Naive B cell (primary cell): ENCODE results near the gene UBE2J2. TPM values are rescaled to one million over a fixed set of nuclear protein-coding genes. Genes with fewer than 3 reads are reported as not detected.

Experiments
- ATAC-seq, 2 donors: fragments of 150-1000 bp; cut with Tn5 transposase; 2 replicates each; pipeline ENCODE4 v1.10.0; 2021; ENCODE audit warnings: low read depth in 2 of 2, mild to moderate bottlenecking in 2 of 2, moderate library complexity in 2 of 2
- DNase-seq: peaks from one replicate; pipeline ENCODE4 v3.0.0; 2022
- H3K27ac Mint-ChIP-seq, 6 donors: one replicate each; pipeline ENCODE4 v1.8.0; 2020 to 2022; ENCODE audit warnings: mild to moderate bottlenecking in 6 of 6, mixed read lengths in 6 of 6, moderate library complexity in 5 of 6, inconsistent platforms in 2 of 6
- H3K27me3 Mint-ChIP-seq, 3 donors: one replicate each; pipeline ENCODE4 v1.8.0; 2021 to 2022; ENCODE audit warnings: mixed read lengths in 3 of 3, mild to moderate bottlenecking in 1 of 3
- H3K36me3 Mint-ChIP-seq, 2 donors: one replicate each; pipeline ENCODE4 v1.8.0; 2020 to 2022; ENCODE audit warnings: mixed read lengths in 2 of 2, inconsistent platforms in 1 of 2, mild to moderate bottlenecking in 1 of 2
- H3K4me1 Mint-ChIP-seq, 3 donors: one replicate each; pipeline ENCODE4 v1.8.0; 2020 to 2022; ENCODE audit warnings: mixed read lengths in 3 of 3, inconsistent platforms in 1 of 3, mild to moderate bottlenecking in 1 of 3, moderate library complexity in 1 of 3
- H3K4me3 Mint-ChIP-seq, 8 donors: one replicate each; pipeline ENCODE4 v1.8.0; 2020 to 2022; ENCODE audit warnings: mild to moderate bottlenecking in 8 of 8, mixed read lengths in 8 of 8, moderate library complexity in 8 of 8, inconsistent platforms in 2 of 8
- H3K9me3 Mint-ChIP-seq, 7 donors: one replicate each; pipeline ENCODE4 v1.8.0; 2020 to 2022; ENCODE audit warnings: mixed read lengths in 7 of 7, mild to moderate bottlenecking in 5 of 7, inconsistent platforms in 2 of 7, moderate library complexity in 1 of 7
- polyA plus RNA-seq, 6 donors: library from polyadenylated mRNA; unstranded; fragments of 300-500 nt; fragmentation: Illumina TruSeq; gene quantifications; one replicate each; pipeline ENCODE4 v1.2.3, GENCODE V29; 2021; ENCODE audit warnings: low read depth in 6 of 6

Gene UBE2J2
- polyA plus RNA-seq, 6 donors from 2014 or later: 75.1 to 112 (median 87.4) TPM

GRCh38 chr1:1221887-1222574 lies 51.6 kb downstream of the UBE2J2 start:
- Mint-ChIP-seq H3K27me3 (no peaks in the 10 kb centered on the region), H3K27ac (no peak overlapping the region), H3K4me3 (no peak overlapping the region), H3K36me3 (peaks cover 0 to 8% of the 10 kb centered on the region in 2 donors), H3K9me3 (no peaks in the 10 kb centered on the region), H3K4me1 (peaks cover 10 to 25% (median 12%) of the 10 kb centered on the region in 3 donors)
- no peak for ATAC-seq
- no peak for DNase-seq

- Mint-ChIP-seq H3K36me3 (peaks cover 0 to 8% of the 10 kb centered on the region in 2 donors), H3K4me3 (peak overlapping the region in 1 of 8 donors; percentile 21), H3K27me3 (no peaks in the 10 kb centered on the region), H3K9me3 (no peaks in the 10 kb centered on the region), H3K27ac (no peak overlapping the region), H3K4me1 (peaks cover 10 to 28% (median 12%) of the 10 kb centered on the region in 3 donors)
- DNase-seq (no peak), ATAC-seq (no peak)
These were observed 53.5 kb downstream of the UBE2J2 start for GRCh38 chr1:1220197-1220596.

GRCh38 chr1:1219341-1219740 lies 54.3 kb downstream of the UBE2J2 start:
- no peaks in the 10 kb centered on the region for H3K9me3 Mint-ChIP-seq
- no peaks in the 10 kb centered on the region for H3K27me3 Mint-ChIP-seq
- no peak overlapping the region for H3K4me3 Mint-ChIP-seq
- H3K4me1 Mint-ChIP-seq: peaks cover 7 to 31% (median 21%) of the 10 kb centered on the region in 3 donors
- H3K27ac Mint-ChIP-seq: peak overlapping the region in 1 of 6 donors; percentile 57
- H3K36me3 Mint-ChIP-seq: peaks cover 0 to 8% of the 10 kb centered on the region in 2 donors
- DNase-seq: no peak
- ATAC-seq: no peak

- Mint-ChIP-seq H3K4me1 (peaks cover 7 to 30% (median 24%) of the 10 kb centered on the region in 3 donors), H3K27me3 (no peaks in the 10 kb centered on the region), H3K9me3 (no peaks in the 10 kb centered on the region), H3K4me3 (no peak overlapping the region), H3K27ac (no peak overlapping the region), H3K36me3 (peaks cover 0 to 8% of the 10 kb centered on the region in 2 donors)
- DNase-seq (no peak), ATAC-seq (no peak)
These were observed 55.0 kb downstream of the UBE2J2 start for GRCh38 chr1:1218524-1219200.

GRCh38 chr1:1217621-1218523 lies 55.8 kb downstream of the UBE2J2 start:
- H3K27ac Mint-ChIP-seq: peak overlapping the region in 2 of 6 donors; percentile 9 to 69
- no peaks in the 10 kb centered on the region for H3K9me3 Mint-ChIP-seq
- H3K27me3 Mint-ChIP-seq: no peaks in the 10 kb centered on the region
- peaks cover 7 to 25% (median 24%) of the 10 kb centered on the region in 3 donors for H3K4me1 Mint-ChIP-seq
- H3K36me3 Mint-ChIP-seq: peaks cover 0 to 2% of the 10 kb centered on the region in 2 donors
- ATAC-seq: peak in 1 of 2 donors; percentile 12
- DNase-seq: no peak
- H3K4me3 Mint-ChIP-seq: no peak overlapping the region

- peak overlapping the region in 1 of 8 donors; percentile 62 for H3K4me3 Mint-ChIP-seq
- H3K4me1 Mint-ChIP-seq: peaks cover 7 to 23% (median 21%) of the 10 kb centered on the region in 3 donors
- ATAC-seq (no peak), DNase-seq (no peak)
- H3K27ac Mint-ChIP-seq: peak overlapping the region in 4 of 6 donors; percentile 69 to 87 (median 80)
- H3K27me3 Mint-ChIP-seq: no peaks in the 10 kb centered on the region
- H3K9me3 Mint-ChIP-seq: no peaks in the 10 kb centered on the region
- H3K36me3 Mint-ChIP-seq: no peaks in the 10 kb centered on the region
These were observed 56.7 kb downstream of the UBE2J2 start for GRCh38 chr1:1216770-1217620.

- Mint-ChIP-seq H3K36me3 (no peaks in the 10 kb centered on the region), H3K4me3 (no peak overlapping the region), H3K27ac (peak overlapping the region in 3 of 6 donors; percentile 22 to 82 (median 77)), H3K9me3 (no peaks in the 10 kb centered on the region), H3K27me3 (peaks cover 0 to 4% (median 0%) of the 10 kb centered on the region in 3 donors), H3K4me1 (peaks cover 7 to 24% (median 23%) of the 10 kb centered on the region in 3 donors)
- DNase-seq (no peak), ATAC-seq (no peak)
These were observed 57.6 kb downstream of the UBE2J2 start for GRCh38 chr1:1215881-1216605.

- ATAC-seq (peak; percentile 18 to 21), DNase-seq (no peak)
- peaks cover 0 to 10% (median 0%) of the 10 kb centered on the region in 3 donors for H3K27me3 Mint-ChIP-seq
- H3K36me3 Mint-ChIP-seq: no peaks in the 10 kb centered on the region
- peak overlapping the region in 2 of 8 donors; percentile 9 to 37 for H3K4me3 Mint-ChIP-seq
- no peaks in the 10 kb centered on the region for H3K9me3 Mint-ChIP-seq
- peaks cover 7 to 26% (median 23%) of the 10 kb centered on the region in 3 donors for H3K4me1 Mint-ChIP-seq
- H3K27ac Mint-ChIP-seq: peak overlapping the region in 4 of 6 donors; percentile 33 to 76 (median 52)
These were observed 58.5 kb downstream of the UBE2J2 start for GRCh38 chr1:1215080-1215676.

- DNase-seq (no peak), ATAC-seq (peak; percentile 22 to 34)
- Mint-ChIP-seq H3K27me3 (peaks cover 0 to 23% (median 7%) of the 10 kb centered on the region in 3 donors), H3K27ac (peak within 1 kb of the TSS in 5 of 6 donors; percentile 33 to 86 (median 65)), H3K9me3 (no peaks in the 10 kb centered on the region), H3K36me3 (no peaks in the 10 kb centered on the region), H3K4me3 (peak within 1 kb of the TSS in 7 of 8 donors; percentile 1 to 72 (median 49)), H3K4me1 (peaks cover 13 to 40% (median 26%) of the 10 kb centered on the region in 3 donors)
These were observed 60.0 kb downstream of the UBE2J2 start, which contains the start of gene TNFRSF4 for GRCh38 chr1:1213345-1214265. Gene TNFRSF4, minus strand, starts transcription at chr1:1214153. Its CDS starts 26 bp downstream, at chr1:1214127.

GRCh38 chr1:1212780-1213344 lies 60.8 kb downstream of the UBE2J2 start:
- DNase-seq (no peak), ATAC-seq (peak; percentile 12 to 20)
- Mint-ChIP-seq H3K4me3 (peak overlapping the region in 4 of 8 donors; percentile 5 to 20 (median 12)), H3K4me1 (peaks cover 16 to 47% (median 32%) of the 10 kb centered on the region in 3 donors), H3K27me3 (peaks cover 0 to 30% (median 14%) of the 10 kb centered on the region in 3 donors), H3K27ac (no peak overlapping the region), H3K9me3 (no peaks in the 10 kb centered on the region), H3K36me3 (no peaks in the 10 kb centered on the region)
